Stimulated activated CD8-positive, alpha-beta memory T cell treated with anti-CD3 and anti-CD28 coated beads, Interleukin-4, amount 100 ng/mL, for 48 hours (primary cell): ENCODE measurements around the gene ADCK1.
"Not testable (repeated sequence)": the region's sequence is repeated elsewhere in the genome, so short reads cannot be mapped to it uniquely, and the experiment has no call there.

Source experiments
- DNase-seq: peaks from one replicate; pipeline ENCODE4 v3.0.0-alpha.2; 2020

Gene ADCK1, protein sequence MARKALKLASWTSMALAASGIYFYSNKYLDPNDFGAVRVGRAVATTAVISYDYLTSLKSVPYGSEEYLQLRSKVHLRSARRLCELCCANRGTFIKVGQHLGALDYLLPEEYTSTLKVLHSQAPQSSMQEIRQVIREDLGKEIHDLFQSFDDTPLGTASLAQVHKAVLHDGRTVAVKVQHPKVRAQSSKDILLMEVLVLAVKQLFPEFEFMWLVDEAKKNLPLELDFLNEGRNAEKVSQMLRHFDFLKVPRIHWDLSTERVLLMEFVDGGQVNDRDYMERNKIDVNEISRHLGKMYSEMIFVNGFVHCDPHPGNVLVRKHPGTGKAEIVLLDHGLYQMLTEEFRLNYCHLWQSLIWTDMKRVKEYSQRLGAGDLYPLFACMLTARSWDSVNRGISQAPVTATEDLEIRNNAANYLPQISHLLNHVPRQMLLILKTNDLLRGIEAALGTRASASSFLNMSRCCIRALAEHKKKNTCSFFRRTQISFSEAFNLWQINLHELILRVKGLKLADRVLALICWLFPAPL

DNA sequence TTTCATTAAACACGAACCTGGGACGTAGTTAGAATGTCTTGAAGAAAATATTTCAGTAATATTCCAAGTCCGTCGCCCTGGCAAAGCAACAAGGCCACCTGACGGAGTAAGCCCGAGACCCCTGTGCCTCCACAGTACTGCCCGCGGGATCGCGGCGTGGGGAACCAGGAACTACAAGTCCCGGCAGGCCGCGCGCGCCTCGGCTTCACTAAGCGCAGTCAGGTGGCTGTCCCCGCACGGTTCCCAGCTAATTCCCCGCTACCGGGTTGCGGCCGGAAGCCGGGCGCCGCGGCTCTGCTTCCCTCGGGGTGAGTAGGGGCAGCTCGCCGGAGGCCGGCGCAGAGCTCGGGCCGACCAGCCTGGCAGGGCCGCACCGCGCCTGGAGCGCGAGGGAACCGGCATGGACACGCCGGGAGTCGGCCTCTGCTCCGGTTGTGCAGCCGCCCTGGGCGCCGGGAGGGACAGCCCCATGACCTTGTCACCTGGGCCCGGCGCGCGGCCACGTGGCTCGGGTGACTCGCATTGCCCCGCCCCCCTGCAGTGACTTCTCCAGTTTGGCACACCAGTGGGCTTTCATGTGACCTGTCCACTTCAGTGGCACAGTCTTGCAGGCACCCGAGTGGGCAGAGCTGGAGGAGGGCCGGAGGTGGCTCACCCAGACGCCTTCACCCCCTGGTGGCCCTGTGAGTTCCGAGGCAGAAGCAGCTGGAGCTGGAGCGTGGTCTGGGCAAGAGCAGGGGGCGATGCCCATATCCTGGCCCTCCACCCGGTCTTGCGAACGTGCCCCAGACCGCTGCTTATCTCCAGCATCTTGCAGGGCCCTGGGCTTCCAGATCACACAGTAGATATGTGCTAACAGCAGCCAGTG lies at the start of gene ADCK1:
Gene ADCK1, plus strand, starts transcription at position 247 of the 868 bp plus-strand sequence. CDS start 18,870 bp downstream, outside the sequence.
- peak; percentile 90 for DNase-seq

DNA sequence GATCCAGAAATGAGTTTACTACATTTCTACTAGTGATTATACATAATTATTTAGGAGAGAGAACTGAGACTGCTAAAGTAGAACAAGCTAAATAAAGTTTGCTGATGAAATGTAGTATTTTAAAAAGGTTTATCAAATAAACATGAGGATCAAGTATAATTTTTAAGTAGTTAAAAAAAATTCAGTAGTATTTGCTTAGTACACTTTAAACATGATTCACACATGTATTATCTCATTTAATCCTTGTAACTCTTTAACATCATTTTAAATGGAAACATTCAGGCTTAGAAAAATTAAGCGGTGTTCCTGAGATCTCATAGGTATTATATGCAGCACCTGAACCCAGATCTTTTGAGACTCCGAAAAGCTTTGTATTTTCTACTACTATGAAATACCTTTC lies 47.6 kb upstream of the ADCK1 start:
- no peak for DNase-seq

DNA sequence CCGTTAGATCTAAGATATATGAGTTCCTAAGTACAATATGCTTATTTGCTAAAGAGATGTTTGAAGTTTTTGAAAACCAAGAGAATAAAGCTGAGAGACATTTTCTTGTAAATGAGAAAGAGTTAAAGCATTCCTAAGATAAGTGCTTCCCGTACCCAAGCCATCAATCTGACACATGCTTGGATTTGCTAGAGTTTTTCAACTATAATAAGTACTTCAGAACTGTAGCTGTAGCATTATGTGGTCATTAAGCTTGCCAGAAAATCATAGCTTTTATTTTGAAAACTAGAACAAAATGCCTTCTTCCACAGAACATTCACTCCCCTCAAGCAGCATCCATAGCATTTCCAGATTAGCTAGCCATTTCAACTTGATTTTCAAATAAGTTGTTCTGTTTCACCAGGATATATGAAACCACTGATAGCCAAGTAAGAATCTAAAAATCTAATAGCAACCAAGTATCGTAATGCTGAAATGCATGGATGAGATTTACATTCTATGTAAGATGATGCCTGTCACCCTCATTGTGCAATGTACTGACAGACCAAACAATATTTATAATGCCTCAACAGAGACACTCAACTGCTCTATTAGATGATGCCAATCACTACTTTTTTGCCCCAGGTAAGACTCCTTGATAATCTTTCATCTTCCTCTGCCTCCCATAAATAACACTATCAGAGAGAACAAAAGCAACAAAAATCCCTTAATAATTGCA lies 47.0 kb upstream of the ADCK1 start:
- DNase-seq, result no peak

DNA sequence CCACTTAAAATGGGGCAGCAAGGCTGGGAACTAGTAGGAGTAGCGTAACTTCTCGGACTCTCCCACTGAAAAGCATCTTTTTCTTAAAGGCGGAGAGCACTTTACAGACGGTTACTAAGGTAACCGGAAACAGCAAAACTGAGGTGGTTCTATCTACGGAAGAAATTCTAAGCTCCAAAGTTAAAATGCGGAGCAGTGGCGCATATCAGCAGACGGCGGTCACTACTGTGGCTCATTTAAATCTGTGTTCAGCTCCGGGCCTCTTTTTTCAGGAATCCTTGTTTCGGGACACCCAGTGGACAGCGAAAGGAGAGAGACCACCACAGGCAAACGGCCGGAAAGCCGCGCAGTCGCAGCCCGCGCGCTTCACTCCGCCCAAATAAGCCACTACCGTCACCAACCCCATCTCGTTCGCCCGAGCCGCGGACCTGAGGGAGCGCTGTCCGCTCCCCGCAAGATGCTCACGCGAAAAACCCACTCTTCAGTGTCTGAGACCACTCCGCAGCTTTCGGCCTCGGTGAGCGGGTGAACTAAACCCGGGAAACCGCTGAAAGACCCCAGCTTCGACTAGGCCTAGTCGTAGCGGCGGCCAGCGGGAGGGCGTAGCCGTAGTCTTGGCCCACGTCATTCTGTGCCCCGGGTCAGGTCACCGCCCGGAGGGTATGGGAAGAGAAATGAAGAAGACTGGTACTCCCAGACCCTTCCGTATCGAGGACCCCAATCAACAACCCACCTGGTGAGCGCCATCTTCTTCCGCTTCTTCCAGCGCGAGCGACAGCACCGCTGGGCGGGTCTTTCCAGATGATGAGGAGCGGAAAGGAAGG lies 39.3 kb upstream of the ADCK1 start, which contains the start of gene SNW1:
Gene SNW1, minus strand, starts transcription at position 776 of the 824 bp plus-strand sequence. Its CDS starts 29 bp downstream, at position 747.
- peak; percentile 91 for DNase-seq

DNA sequence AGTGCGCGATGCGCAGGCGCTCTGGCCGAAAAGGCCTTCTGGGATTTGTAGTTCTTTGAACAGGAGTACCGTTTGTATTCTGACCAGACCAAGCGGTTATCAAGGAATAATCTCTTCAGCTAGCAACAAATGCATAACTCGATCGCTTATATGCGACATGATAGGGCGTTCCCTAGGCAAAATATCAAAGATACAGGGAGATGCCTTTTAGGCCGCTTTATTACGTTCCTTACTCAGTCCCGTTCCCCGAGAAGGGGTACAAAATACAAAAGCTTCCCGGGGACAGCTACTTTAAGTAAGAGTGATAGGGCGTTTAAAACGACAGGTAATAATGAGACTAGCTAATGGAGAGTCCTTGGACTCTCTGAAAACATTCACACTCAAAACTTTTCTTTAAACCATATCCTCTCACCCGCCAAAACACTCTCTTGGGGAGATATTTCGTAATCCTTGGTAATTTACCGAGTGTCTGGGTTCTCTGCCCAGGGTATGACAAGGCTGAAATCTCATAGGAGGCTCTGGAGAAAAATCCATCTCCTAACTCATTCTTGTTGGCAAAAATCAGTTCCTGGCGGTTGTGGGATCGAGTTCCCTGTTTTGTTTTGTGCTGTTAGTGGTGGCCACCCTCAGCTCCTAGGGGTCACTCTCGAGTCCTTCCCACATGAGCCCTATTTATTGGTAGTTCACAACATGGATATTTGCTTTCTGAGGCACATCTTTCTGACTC lies 38.5 kb upstream of the ADCK1 start:
- no peak for DNase-seq

DNA sequence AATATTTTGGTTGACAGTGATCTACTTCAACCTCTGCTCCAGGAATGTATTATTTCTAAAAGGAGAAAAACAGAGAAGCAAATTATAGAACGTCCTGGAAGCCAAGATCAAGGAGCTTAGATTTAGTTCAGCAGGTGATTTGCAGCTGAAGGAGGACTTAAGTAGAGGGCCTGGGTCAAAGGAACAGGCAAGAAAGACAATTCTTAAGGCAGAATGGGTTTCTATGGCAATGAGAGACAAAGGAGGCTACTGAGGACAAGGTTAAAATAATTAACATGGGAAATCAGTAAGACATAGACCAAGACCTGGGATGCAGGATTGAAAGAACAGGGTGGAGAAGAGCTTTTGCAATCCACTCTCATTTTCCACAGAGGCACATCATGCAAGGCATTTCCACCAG lies 36.6 kb upstream of the ADCK1 start:
- no peak for DNase-seq

DNA sequence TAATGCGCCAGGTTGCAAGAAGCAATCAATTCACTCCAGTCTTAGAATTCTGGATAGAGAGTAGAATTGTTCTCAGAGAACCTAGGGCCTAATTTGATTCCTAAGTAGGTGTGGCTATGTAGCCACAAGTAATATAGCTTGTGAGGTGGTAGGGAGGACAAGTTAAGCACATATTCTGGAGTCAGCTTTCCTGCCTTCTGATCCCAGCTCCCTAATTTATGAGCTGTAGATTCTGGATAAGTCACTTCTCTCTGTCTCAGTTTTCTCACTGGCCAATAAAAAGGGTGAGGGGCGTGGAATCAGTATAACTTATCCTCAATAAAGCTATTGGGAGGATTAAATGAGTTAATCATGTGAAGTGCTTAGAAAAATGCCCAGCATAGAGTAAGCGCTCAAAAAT lies 35.9 kb upstream of the ADCK1 start:
- DNase-seq, result no peak

DNA sequence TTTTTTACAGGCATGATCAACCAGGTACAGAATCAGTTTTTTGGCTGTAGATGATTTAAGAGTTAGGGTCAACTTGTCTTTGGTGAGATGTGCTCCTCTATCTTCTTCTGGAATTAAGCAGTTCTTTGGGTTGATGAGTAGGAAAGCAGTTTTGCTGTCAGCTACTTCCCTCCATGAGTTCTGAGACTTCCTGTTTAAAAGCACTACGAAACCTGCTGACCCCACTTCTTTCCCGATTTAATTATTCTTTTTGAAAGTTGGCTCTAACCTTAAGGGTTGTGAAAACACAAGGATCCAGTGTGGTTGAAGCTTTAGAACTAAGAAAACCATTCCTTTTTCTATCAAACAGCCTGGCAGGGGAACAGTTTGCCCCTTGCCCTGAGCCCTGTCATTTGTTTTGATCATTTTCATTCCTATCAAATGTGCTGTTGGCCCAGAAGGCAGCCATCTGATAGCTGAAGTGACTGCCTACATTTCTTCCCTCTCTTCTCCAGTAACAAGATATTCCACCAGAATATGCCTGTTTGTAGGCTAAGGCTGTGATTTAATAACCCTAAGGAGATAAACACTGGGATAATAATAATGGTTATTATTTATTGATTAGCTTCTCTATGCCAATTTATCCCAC lies 31.4 kb upstream of the ADCK1 start:
- not testable (repeated sequence) for DNase-seq

DNA sequence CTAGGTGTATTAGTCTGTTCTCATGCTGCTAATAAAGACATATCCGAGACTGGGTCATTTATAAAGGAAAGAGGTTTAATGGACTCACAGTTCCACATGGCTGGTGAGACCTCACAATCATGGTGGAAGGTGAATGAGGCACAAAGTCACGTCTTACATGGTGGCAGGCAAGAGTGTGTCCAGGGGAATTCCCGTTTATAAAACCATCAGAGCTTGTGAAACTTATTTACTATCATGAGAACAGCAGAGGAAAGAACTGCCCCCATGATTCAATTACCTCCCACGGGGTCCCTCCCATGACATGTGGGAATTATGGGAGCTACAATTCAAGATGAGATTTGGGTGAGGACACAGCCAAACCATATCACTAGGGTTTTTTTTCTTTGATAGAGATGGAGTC lies 25.9 kb upstream of the ADCK1 start:
- not testable (repeated sequence) for DNase-seq

DNA sequence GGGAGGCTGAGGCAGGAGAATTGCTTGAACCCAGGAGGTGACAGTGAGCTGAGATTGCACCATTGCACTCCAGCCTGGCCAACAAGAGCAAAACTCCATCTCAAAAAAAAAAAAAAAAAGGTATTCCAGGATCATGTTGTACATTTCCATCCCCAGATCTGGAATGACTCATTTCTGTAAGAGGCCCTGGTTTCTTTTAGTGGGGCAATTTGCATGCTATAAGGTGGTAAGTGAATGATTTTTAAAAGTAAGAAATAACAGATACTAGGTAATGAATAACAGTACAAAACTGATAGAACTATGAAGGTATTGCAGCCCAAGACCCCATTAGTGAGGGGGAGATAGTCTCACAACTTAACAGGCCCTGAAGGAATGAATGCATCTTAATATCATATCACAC lies 17.7 kb upstream of the ADCK1 start:
- no peak for DNase-seq

DNA sequence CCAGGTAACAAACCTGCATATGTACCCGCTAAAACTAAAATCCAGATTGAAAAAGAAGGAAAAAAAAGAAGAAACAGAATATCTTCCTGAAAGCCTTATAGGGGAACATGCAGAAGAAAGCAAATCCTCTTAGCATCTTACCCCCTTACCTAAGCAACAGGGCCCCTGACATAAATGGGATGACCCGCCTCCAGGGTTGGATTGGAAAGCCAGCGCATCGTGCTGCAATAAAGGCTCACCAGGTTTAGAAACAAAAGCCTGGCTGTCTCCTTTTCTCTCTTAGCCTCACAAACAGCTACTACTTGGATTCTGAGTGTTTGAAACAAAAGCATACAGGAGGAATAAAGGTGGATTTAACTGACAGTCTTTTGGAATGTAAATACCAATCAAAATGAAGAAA lies 13.8 kb upstream of the ADCK1 start:
- no peak for DNase-seq

DNA sequence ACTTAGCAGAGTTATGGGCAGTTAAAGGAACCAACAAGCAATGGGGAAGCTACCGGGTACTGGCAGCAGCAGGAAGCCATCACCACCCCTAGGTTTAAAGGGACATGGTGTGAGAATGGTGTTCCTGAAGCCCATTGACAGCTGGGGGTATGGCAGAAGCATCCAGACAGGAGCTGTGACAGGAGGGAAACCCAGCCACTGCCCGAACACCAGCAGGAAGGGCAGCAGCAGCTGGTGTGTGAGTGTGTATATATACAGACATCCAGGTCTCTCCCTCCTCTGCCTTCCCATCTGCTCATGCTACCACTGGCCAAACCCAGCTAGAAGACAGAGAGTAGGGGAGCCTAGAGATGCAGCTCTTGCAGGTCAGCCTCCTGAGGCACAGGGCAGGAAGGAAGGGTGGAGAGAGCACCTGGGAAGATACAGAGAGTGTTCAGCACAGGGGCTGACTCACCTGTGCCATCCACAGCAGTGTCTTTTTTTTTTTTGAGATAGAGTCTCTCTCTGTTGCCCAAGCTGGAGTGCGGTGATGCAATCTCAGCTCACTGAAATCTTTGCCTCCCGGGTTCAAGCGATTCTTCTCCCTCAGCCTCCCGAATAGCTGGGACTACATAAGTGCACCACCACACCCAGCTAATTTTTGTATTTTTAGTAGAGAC lies 9.2 kb upstream of the ADCK1 start:
- DNase-seq, result no peak

DNA sequence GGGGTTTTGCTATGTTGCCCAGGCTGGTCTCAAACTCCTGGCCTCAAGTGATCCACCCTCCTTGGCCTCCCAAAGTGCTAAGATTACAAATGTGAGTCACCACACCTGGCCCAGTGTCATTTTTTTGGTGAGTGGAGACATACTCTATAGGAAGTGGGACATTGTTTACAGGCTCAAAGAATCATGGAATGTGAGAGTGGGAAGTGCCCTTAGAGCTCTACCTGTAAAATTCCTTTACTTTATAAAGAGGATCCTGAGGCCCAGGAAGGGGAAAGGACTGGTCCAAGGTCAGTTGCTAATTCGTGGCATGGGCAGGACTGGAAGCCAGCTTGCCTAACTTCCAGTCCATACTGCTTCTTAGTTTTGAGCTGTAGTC lies 8.7 kb upstream of the ADCK1 start:
- DNase-seq, result no peak

DNA sequence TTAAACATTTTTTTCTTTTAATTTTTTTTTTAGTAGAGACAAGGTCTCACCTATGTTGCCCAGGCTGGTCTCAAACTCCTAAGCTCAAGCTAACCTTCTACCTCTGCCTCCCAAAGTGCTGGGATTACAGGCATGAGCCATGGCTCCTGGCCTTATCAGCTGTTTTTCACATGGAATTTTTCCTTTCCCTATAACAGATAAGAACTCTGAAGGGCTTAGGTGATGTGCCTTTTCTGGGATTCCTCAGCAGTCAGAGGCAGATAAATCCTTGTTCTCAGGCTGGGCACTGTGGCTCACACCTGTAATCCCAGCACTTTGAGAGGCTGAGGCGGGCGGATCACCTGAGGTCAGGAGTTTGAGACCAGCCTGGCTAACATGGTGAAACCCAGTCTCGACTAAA lies 6.7 kb upstream of the ADCK1 start:
- DNase-seq, result not testable (repeated sequence)

DNA sequence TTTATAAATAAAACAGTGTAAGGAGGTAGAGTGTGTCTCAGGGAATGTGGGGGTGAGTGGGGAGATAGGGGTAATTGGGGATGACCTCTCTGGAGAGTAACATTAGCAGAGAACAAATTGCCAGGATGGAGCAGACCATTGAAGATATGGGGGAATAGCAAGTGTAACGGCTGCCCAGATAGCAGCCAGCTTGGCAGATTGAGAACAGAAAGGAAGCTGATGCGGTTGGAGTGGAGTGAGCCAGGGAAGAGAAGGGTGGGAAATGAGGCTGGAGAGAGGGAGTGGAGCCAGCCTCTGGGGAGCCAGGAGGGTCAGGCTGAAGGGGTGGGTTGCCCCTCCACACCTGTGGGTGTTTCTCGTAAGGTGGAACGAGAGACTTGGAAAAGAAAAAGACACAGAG lies 5.6 kb upstream of the ADCK1 start:
- DNase-seq, result no peak

DNA sequence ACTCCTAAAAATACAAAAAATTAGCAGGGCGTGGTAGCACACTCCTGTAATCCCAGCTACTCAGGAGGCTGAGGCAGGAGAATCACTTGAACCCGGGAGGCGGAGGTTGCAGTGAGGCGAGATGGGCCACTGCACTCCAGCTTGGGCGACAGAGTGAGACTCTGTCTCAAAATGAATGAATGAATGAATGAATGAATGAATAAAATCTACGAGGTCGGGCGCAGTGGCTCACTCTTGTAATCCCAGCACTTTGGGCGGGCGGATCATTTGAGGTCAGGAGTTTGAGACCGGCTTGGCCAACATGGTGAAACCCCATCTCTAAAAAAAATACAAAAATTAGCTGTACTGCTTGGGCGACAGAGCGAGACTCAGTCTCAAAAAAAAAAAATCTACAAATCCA lies 453 bp upstream of the ADCK1 start:
- not testable (repeated sequence) for DNase-seq

DNA sequence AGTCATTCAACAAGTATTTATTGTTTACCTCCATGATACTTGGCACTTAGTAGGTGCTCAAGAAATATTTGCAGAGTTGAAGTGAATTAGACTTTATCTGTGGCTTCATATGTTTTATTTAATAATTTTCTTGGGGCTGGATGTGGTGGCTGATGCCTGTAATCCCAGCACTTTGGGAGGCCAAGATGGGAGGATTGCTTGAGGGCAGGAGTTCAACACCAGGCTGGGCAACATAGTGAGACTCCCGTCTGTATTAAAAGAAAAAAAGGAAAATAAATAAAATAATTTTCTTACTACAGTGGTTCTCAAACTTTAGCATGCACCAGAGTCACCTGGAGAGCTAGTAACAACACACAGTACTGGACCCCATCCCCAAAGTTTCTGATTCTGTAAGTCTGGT lies 905 bp downstream of the ADCK1 start:
- no peak for DNase-seq

DNA sequence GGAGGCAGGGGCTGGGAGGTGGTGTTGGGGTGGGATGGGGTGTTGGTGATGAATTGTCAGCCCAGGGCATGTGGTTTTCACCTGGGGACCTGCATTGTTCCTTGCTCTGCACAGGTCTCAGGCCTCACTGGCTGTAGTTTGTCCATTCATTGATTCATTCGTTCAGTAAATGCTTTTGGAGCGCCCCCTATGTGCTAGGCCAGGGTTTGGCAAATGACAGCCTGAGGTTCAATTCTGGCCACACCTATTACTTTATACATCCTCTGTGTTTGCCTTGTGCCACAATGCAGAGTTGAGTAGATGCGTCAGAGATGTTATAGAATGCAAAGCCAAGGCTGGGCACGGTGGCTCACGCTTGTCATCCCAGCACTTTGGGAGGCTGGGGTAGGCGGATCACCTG lies 4.7 kb downstream of the ADCK1 start:
- DNase-seq, result peak; percentile 69

DNA sequence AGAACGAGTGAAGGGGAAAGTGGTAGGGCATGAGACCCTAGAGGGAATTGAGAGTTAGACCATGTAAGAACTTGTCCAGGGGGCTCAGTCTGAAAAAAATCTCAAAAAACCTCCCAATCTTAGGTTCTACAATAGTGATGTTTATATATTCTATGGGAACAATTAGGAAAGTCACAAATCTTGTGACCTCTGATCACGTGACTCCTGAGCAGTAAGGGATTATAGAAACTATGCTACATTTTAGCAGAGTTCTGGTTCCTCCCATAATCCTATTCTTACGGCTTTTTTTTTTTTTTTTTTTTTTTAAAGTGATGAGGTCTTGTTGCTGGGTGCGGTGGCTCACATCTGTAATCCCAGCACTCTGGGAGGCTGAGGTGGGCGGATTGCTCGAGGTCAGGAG lies 5.8 kb downstream of the ADCK1 start:
- DNase-seq, result no peak

DNA sequence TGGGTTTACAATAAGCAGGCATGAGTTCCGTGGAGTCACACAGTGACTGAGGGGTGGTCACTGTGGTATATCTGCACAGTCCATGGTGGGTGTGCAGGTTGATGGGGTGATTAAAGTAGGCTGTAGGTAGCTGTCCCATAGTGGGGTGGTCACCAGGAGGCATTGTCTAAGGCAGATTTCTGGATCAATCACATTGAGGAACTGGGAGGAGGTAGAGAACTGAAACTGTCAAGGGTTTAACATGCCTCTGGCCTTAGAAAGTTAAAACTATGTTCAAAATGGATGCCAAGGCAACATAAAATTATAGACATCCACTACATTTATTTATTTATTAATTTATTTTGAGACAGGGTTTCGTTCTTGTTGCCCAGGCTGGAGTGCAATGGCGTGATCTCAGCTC lies 8.3 kb downstream of the ADCK1 start:
- DNase-seq, result no peak
